ENCODE results near the gene ANAPC16. TPM values are rescaled to one million over a fixed set of nuclear protein-coding genes. Genes with fewer than 3 reads are reported as not detected.
"Not testable (repeated sequence)": the region's sequence is repeated elsewhere in the genome, so short reads cannot be mapped to it uniquely, and the experiment has no call there.

The ANAPC16 gene
- total RNA-seq, 1 donor from 2014 or later: 80.0 TPM

DNA sequence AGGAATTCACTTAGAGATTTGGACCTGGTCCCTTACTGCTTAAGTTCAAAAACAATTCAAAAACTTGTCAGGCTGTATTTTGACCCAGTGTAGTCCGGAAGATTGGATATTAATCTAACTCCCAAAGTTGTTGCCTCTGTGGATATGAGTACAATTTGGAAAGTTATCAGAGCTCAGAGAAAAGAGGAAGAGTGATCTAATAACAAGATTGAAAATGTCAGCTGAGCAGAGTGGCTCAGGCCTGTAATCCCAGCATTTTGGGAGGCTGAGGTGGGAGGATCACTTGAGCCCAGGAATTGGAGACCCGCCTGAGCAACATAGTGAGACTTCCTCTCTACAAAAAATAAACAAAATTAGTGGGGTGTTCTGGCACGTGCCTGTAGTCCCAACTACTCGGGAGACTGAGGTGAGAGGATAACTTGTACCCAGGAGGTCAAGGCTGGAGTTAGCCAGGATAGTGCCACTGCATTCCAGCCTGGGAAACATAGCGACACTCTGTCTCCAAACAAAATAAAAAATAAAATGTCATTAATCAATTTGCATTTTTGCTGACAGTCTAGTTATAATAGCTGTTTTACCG, 3.5 kb downstream of the ANAPC16 start:
- Mint-ChIP-seq H3K27me3 (ENCODE audit: insufficient read depth) (peaks cover 2% of the 10 kb centered on the region), H3K4me1 (ENCODE audit: low read depth) (peaks cover 59% of the 10 kb centered on the region), H3K9me3 (no peaks in the 10 kb centered on the region), H3K36me3 (ENCODE audit: low read depth) (peaks cover 23% of the 10 kb centered on the region), H3K4me3 (peak overlapping the region; percentile 70), H3K27ac (peak overlapping the region; percentile 90)
- intact Hi-C loops (cut with micrococcal nuclease): loop anchor here (2.0 to 10.0 kb wide), 2 partner anchors 131 to 285 kb away; partner anchors contain the start of gene SPOCK2
- no peak for DNase-seq (ENCODE audit: low spot score)

GRCh38 chr10:72220637-72221036, 4.8 kb downstream of the ANAPC16 start:
- intact Hi-C loops (cut with micrococcal nuclease): loop anchor here (10.0 kb wide), 2 partner anchors 266 to 326 kb away; no protein-coding TSS in a partner anchor
- no peak for DNase-seq (ENCODE audit: low spot score)
- Mint-ChIP-seq H3K4me3 (no peak overlapping the region), H3K27ac (peak overlapping the region; percentile 55), H3K27me3 (ENCODE audit: insufficient read depth) (peaks cover 2% of the 10 kb centered on the region), H3K4me1 (ENCODE audit: low read depth) (peaks cover 50% of the 10 kb centered on the region), H3K9me3 (no peaks in the 10 kb centered on the region), H3K36me3 (ENCODE audit: low read depth) (peaks cover 26% of the 10 kb centered on the region)

DNA sequence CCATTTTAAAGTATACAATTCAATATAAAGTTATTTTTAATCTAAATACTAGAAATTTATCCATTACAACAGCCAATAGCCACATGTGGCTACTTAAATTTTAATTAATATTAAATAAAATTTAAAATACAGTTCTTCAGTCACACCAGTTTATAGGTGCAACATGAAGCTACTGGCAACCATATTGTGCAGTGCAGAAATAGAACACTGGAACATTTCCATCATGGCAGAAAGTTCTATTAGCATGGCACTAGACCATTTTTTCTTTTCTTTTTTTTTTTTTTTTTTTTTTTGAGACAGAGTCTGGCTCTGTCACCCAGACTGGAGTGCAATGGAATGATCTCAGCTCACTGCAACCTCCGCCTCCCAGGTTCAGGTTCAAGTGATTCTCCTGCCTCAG, 5.5 kb downstream of the ANAPC16 start:
- no peak overlapping the region for H3K27ac Mint-ChIP-seq
- peaks cover 25% of the 10 kb centered on the region for H3K36me3 Mint-ChIP-seq (ENCODE audit: low read depth)
- H3K4me3 Mint-ChIP-seq: no peak overlapping the region
- peaks cover 48% of the 10 kb centered on the region for H3K4me1 Mint-ChIP-seq (ENCODE audit: low read depth)
- H3K27me3 Mint-ChIP-seq (ENCODE audit: insufficient read depth): no peaks in the 10 kb centered on the region
- H3K9me3 Mint-ChIP-seq: no peaks in the 10 kb centered on the region
- intact Hi-C loops (cut with micrococcal nuclease): loop anchor here (10.0 kb wide), 2 partner anchors 266 to 326 kb away; no protein-coding TSS in a partner anchor
- DNase-seq (ENCODE audit: low spot score): no peak

GRCh38 chr10:72223743-72224101, 7.9 kb downstream of the ANAPC16 start:
- H3K9me3 Mint-ChIP-seq: no peaks in the 10 kb centered on the region
- DNase-seq (ENCODE audit: low spot score): no peak
- intact Hi-C loops (cut with micrococcal nuclease): loop anchor here (1.0 to 10.0 kb wide), 7 partner anchors 25 to 329 kb away; no protein-coding TSS in a partner anchor
- peaks cover 28% of the 10 kb centered on the region for H3K36me3 Mint-ChIP-seq (ENCODE audit: low read depth)
- H3K4me3 Mint-ChIP-seq: no peak overlapping the region
- peak overlapping the region; percentile 12 for H3K27ac Mint-ChIP-seq
- no peaks in the 10 kb centered on the region for H3K27me3 Mint-ChIP-seq (ENCODE audit: insufficient read depth)
- peaks cover 44% of the 10 kb centered on the region for H3K4me1 Mint-ChIP-seq (ENCODE audit: low read depth)

DNA sequence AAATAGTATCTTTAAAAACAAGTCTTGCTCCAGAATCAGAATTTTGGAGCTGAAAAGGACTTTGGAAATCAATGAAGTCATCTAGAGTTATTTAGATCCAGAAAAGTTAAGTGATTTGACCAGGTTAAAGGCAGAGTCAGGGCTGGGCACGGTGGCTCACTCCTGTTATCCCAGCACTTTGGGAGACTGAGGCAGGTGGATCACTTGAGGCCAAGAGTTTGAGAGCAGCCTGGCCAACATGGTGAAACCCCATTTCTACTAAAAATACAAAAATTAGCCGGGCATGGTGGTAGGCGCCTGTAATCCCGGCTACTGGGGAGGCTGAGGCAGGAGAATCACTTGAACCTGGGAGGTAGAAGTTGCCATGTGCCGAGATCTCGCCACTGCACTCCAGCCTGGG, 8.4 kb downstream of the ANAPC16 start:
- H3K36me3 Mint-ChIP-seq (ENCODE audit: low read depth): peaks cover 27% of the 10 kb centered on the region

DNA sequence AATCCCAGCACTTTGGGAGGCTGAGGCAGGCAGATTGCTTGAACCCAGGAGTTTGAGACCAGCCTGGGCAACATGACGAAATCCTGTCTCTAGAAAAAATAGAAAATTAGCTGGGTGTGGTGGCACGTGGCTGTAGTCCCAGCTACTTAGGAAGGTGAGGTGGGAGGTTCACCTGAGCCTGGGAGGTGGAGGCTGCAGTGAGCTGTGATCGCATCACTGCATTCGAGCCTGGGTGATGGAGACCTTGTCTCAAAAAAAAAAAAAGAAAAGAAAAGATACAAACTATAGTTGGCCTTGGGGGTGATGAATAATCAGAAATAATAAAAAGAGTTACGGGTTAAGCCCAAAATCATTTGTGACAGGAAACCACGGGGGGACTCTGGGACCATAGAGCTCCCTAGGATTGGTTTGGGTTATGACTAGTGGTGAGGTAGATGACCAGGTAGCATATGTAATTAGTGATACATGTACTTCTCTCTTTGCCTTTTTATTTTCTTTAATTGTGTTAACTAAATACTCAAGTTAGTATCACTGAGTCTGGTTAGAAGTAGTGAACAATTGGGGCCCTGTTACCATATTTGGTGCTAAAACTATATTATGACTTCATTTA, 10.7 kb downstream of the ANAPC16 start:
- Mint-ChIP-seq H3K4me3 (no peak overlapping the region), H3K36me3 (ENCODE audit: low read depth) (peaks cover 34% of the 10 kb centered on the region), H3K27ac (no peak overlapping the region), H3K27me3 (ENCODE audit: insufficient read depth) (no peaks in the 10 kb centered on the region), H3K4me1 (ENCODE audit: low read depth) (peaks cover 46% of the 10 kb centered on the region), H3K9me3 (no peaks in the 10 kb centered on the region)
- intact Hi-C loops (cut with micrococcal nuclease): loop anchor here (10.0 kb wide), 2 partner anchors 272 to 332 kb away; no protein-coding TSS in a partner anchor
- no peak for DNase-seq (ENCODE audit: low spot score)

More for the DNA sequence above, 8.4 kb downstream of the ANAPC16 start:
- H3K9me3 Mint-ChIP-seq; H3K4me3 Mint-ChIP-seq; H3K27me3 Mint-ChIP-seq (ENCODE audit: insufficient read depth); H3K27ac Mint-ChIP-seq; DNase-seq (ENCODE audit: low spot score): not testable (repeated sequence)
- intact Hi-C loops (cut with micrococcal nuclease): loop anchor here (10.0 kb wide), 2 partner anchors 269 to 329 kb away; no protein-coding TSS in a partner anchor
- H3K4me1 Mint-ChIP-seq (ENCODE audit: low read depth): peaks cover 40% of the 10 kb centered on the region

- H3K27ac Mint-ChIP-seq: no peak overlapping the region
- H3K9me3 Mint-ChIP-seq: no peaks in the 10 kb centered on the region
- H3K4me3 Mint-ChIP-seq: no peak overlapping the region
- no peak for DNase-seq (ENCODE audit: low spot score)
- intact Hi-C loops (cut with micrococcal nuclease): loop anchor here (10.0 kb wide), 2 partner anchors 273 to 333 kb away; no protein-coding TSS in a partner anchor
- peaks cover 42% of the 10 kb centered on the region for H3K4me1 Mint-ChIP-seq (ENCODE audit: low read depth)
- H3K27me3 Mint-ChIP-seq (ENCODE audit: insufficient read depth): no peaks in the 10 kb centered on the region
- peaks cover 34% of the 10 kb centered on the region for H3K36me3 Mint-ChIP-seq (ENCODE audit: low read depth)
Measured at GRCh38 chr10:72227826-72228225, 12.0 kb downstream of the ANAPC16 start.

GRCh38 chr10:72228318-72228751, 12.5 kb downstream of the ANAPC16 start:
- H3K4me1 Mint-ChIP-seq (ENCODE audit: low read depth): peaks cover 42% of the 10 kb centered on the region
- H3K9me3 Mint-ChIP-seq: no peaks in the 10 kb centered on the region
- intact Hi-C loops (cut with micrococcal nuclease): loop anchor here (10.0 kb wide), 2 partner anchors 274 to 334 kb away; no protein-coding TSS in a partner anchor
- H3K27me3 Mint-ChIP-seq (ENCODE audit: insufficient read depth): no peaks in the 10 kb centered on the region
- H3K27ac Mint-ChIP-seq: no peak overlapping the region
- DNase-seq (ENCODE audit: low spot score): no peak
- peaks cover 37% of the 10 kb centered on the region for H3K36me3 Mint-ChIP-seq (ENCODE audit: low read depth)
- no peak overlapping the region for H3K4me3 Mint-ChIP-seq

DNA sequence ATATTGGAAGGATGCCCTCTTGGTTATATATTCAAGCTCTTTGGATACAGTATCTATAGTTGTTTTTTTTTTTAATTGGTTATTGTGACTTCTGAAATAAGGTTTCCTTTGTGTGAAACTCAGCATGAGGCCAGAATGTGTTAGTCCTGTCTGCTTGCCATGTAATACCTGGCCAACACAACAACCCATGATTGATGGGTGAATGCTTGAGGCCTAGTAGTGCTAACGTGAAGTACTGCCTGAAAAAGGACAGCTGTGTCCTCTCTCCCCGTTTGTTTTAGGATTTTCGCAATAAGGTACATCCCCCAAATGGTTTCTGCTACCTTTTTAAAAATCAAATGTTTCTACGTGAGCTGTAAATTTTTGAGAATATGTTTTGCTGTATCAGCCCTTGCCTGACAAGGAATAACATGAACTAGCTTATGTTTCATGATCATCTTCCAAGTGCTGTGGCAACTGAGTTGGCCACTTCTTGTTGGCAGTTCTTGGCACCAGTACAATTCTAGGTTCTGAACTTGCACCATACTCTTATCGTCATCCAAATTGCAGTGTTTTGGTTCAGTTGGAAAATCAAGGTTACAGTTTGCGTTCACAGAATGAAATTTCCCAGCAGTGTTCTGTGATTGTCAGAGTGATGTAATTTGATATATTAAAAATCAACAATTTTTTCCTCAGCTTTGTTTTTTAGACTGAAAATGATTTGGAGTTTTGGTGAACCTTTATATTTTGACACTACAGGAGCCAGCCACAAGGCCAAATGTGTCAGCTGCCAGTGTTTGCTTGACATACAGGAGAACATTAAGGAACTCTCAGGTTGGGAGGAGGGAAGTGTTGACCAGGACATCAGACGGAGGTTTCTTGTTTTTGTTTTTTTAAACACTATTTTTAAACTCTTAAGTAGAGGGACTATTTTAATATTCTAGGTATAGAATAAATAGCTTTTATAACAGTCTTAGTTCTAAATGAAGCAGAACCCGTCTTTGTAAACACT, 13.7 kb downstream of the ANAPC16 start:
- intact Hi-C loops (cut with micrococcal nuclease): loop anchor here (10.0 kb wide), 2 partner anchors 275 to 335 kb away; no protein-coding TSS in a partner anchor
- peak overlapping the region; percentile 58 for H3K27ac Mint-ChIP-seq

DNA sequence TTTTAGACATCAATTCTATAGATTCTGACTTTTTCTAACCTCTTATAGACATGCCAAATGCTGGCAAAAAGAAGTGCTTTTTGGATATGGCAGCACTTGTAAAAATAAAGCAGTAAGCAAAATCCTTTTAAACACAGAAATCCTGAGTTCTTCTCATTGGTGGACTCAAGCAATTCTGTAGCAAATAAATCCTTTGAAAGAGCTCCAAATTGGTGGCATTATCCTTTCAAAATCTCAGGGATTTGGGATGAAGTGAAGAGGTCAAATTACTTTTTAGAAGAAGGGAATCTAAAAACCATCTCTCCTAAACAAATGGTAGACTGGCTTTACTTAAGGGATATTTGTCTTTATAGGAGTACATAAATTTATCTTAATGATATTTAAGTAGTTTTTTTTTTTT, 17.8 kb downstream of the ANAPC16 start:
- H3K9me3 Mint-ChIP-seq: no peaks in the 10 kb centered on the region
- no peak for DNase-seq (ENCODE audit: low spot score)
- no peak overlapping the region for H3K4me3 Mint-ChIP-seq
- H3K27me3 Mint-ChIP-seq (ENCODE audit: insufficient read depth): no peaks in the 10 kb centered on the region
- peaks cover 40% of the 10 kb centered on the region for H3K36me3 Mint-ChIP-seq (ENCODE audit: low read depth)
- peaks cover 25% of the 10 kb centered on the region for H3K4me1 Mint-ChIP-seq (ENCODE audit: low read depth)
- intact Hi-C loops (cut with micrococcal nuclease): no loop called here
- H3K27ac Mint-ChIP-seq: no peak overlapping the region

More for the DNA sequence above, 13.7 kb downstream of the ANAPC16 start:
- no peak for DNase-seq (ENCODE audit: low spot score)
- Mint-ChIP-seq H3K4me1 (ENCODE audit: low read depth) (peaks cover 34% of the 10 kb centered on the region), H3K4me3 (no peak overlapping the region), H3K27me3 (ENCODE audit: insufficient read depth) (no peaks in the 10 kb centered on the region), H3K36me3 (ENCODE audit: low read depth) (peaks cover 33% of the 10 kb centered on the region), H3K9me3 (no peaks in the 10 kb centered on the region)

- Mint-ChIP-seq H3K4me1 (ENCODE audit: low read depth) (peaks cover 19% of the 10 kb centered on the region), H3K4me3 (no peak overlapping the region), H3K9me3 (no peaks in the 10 kb centered on the region), H3K27me3 (ENCODE audit: insufficient read depth) (no peaks in the 10 kb centered on the region), H3K27ac (no peak overlapping the region), H3K36me3 (ENCODE audit: low read depth) (peaks cover 35% of the 10 kb centered on the region)
- no peak for DNase-seq (ENCODE audit: low spot score)
- intact Hi-C loops (cut with micrococcal nuclease): no loop called here
Measured at GRCh38 chr10:72234560-72235095, 18.8 kb downstream of the ANAPC16 start.

- Mint-ChIP-seq H3K4me3 (no peak overlapping the region), H3K27me3 (ENCODE audit: insufficient read depth) (no peaks in the 10 kb centered on the region), H3K9me3 (no peaks in the 10 kb centered on the region), H3K4me1 (ENCODE audit: low read depth) (peaks cover 16% of the 10 kb centered on the region), H3K36me3 (ENCODE audit: low read depth) (peaks cover 30% of the 10 kb centered on the region), H3K27ac (no peak overlapping the region)
- no peak for DNase-seq (ENCODE audit: low spot score)
- intact Hi-C loops (cut with micrococcal nuclease): no loop called here
Measured at GRCh38 chr10:72235544-72236279, 19.9 kb downstream of the ANAPC16 start.

All from activated T-helper 1 cell treated with anti-CD3 and anti-CD28 coated beads, Interleukin-12 subunit alpha, Interleukin-12 subunit beta, Interleukin-2, Interleukin-4 antibody, amounts not matched to agents 30 ng/mL and 10 ng/mL and 1 ng/mL, durations not matched to agents 14 hours and 24 hours and 36 hours (primary cell).